ENCODE results near the gene EPHA5.
"Not testable (repeated sequence)": the region's sequence is repeated elsewhere in the genome, so short reads cannot be mapped to it uniquely, and the experiment has no call there.

The EPHA5 gene

DNA sequence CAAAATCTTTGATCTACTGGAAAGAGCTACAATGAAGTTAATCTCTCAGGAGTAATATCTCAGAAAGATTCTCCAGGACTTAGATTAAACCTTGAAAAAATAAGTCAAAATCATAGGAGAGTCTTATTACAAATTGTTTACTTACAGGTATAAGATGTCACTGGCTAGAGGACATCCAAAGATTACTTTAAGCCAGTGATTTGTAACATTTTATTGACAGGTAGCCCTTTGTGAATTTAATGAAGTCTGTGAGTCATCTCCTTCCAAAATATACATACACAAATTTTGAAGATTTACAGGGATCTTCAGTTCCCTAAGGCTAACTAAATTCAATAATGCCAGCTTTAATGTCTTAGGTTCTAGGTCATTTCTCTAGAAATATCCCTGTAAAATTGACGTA, 359.7 kb downstream of the EPHA5 start:
- Histone ChIP-seq H2BK12ac (ENCODE audit: low read length in 2 of 2) (no peak overlapping the region), H3K14ac (ENCODE audit: low read length in 2 of 2) (no peak overlapping the region), H3K4me3 (ENCODE audit: insufficient read depth in 1 of 2, low read depth in 1 of 2, low read length in 2 of 2) (no peak overlapping the region), H2BK5ac (ENCODE audit: low read depth, low read length, poor library complexity, severe bottlenecking) (no peak overlapping the region), H3K27ac (ENCODE audit: low read length, poor library complexity, severe bottlenecking) (no peak overlapping the region), H4K91ac (ENCODE audit: low read length) (no peak overlapping the region), H2AFZ (ENCODE audit: low read depth, low read length) (no peak overlapping the region), H3K36me3 (ENCODE audit: control insufficient read depth in 1 of 2, insufficient read depth in 2 of 2, low read depth in 1 of 2, low read length in 2 of 2) (no peaks in the 10 kb centered on the region), H2AK5ac (ENCODE audit: low read length, severe bottlenecking) (no peak overlapping the region), H3K23ac (ENCODE audit: low read length in 2 of 2) (no peak overlapping the region), H3K79me1 (replicated peaks; ENCODE audit: low read length, poor library complexity, severe bottlenecking) (no peaks in the 10 kb centered on the region), H3K27me3 (ENCODE audit: control insufficient read depth in 1 of 2, insufficient read depth in 1 of 2, low read length in 2 of 2) (no peaks in the 10 kb centered on the region), H3K18ac (ENCODE audit: low read depth in 1 of 2, low read length in 2 of 2) (no peak overlapping the region), H2BK15ac (ENCODE audit: low read depth, poor library complexity, severe bottlenecking) (no peak overlapping the region), H3K4ac (ENCODE audit: low read depth in 1 of 2, low read length in 2 of 2) (no peak overlapping the region), H3K9me3 (ENCODE audit: control insufficient read depth, low read length) (no peaks in the 10 kb centered on the region), H4K8ac (ENCODE audit: low read length) (no peak overlapping the region), H3K4me2 (ENCODE audit: low read length, poor library complexity, severe bottlenecking) (no peak overlapping the region), H2BK120ac (ENCODE audit: low read depth, low read length) (no peak overlapping the region), H3K4me1 (ENCODE audit: control insufficient read depth, insufficient read depth, low read depth, low read length) (no peaks in the 10 kb centered on the region), H3K9ac (ENCODE audit: low read length) (no peak overlapping the region)
- DNase-seq: no peak
- no CpG with 5 or more reads among the region's 1 CpG for WGBS

DNA sequence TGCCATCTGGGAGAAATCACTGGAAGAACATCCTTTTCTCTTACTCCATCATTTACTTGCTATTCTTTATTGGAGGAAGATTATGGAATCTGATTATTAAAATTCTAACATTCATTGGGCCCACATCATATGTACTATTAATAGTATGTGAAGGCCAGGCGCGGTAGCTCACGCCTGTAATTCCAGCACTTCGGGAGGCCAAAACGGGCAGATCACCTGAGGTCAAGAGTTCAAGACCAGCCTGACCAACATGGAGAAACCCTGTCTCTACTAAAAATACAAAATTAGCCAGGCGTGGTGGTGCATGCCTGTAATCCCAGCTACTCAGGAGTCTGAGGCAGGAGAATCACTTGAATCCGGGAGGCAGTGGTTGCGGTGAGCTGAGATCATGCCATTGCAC, 361.7 kb downstream of the EPHA5 start:
- H3K4me2 ChIP-seq (ENCODE audit: low read length, poor library complexity, severe bottlenecking); DNase-seq; H3K18ac ChIP-seq (ENCODE audit: low read depth in 1 of 2, low read length in 2 of 2); H4K91ac ChIP-seq (ENCODE audit: low read length); H3K27ac ChIP-seq (ENCODE audit: low read length, poor library complexity, severe bottlenecking); H3K9ac ChIP-seq (ENCODE audit: low read length); H3K27me3 ChIP-seq (ENCODE audit: control insufficient read depth in 1 of 2, insufficient read depth in 1 of 2, low read length in 2 of 2); H3K9me3 ChIP-seq (ENCODE audit: control insufficient read depth, low read length); H2BK15ac ChIP-seq (ENCODE audit: low read depth, poor library complexity, severe bottlenecking); H3K14ac ChIP-seq (ENCODE audit: low read length in 2 of 2); H2AFZ ChIP-seq (ENCODE audit: low read depth, low read length); H2BK12ac ChIP-seq (ENCODE audit: low read length in 2 of 2); H3K23ac ChIP-seq (ENCODE audit: low read length in 2 of 2); H3K4me1 ChIP-seq (ENCODE audit: control insufficient read depth, insufficient read depth, low read depth, low read length); H2BK5ac ChIP-seq (ENCODE audit: low read depth, low read length, poor library complexity, severe bottlenecking); H3K36me3 ChIP-seq (ENCODE audit: control insufficient read depth in 1 of 2, insufficient read depth in 2 of 2, low read depth in 1 of 2, low read length in 2 of 2); H3K4me3 ChIP-seq (ENCODE audit: insufficient read depth in 1 of 2, low read depth in 1 of 2, low read length in 2 of 2); H3K79me1 ChIP-seq (replicated peaks; ENCODE audit: low read length, poor library complexity, severe bottlenecking); H2AK5ac ChIP-seq (ENCODE audit: low read length, severe bottlenecking); H2BK120ac ChIP-seq (ENCODE audit: low read depth, low read length); H4K8ac ChIP-seq (ENCODE audit: low read length); H3K4ac ChIP-seq (ENCODE audit: low read depth in 1 of 2, low read length in 2 of 2): not testable (repeated sequence)
- WGBS: 84% methylated on average over 8 of the region's 8 CpGs

DNA sequence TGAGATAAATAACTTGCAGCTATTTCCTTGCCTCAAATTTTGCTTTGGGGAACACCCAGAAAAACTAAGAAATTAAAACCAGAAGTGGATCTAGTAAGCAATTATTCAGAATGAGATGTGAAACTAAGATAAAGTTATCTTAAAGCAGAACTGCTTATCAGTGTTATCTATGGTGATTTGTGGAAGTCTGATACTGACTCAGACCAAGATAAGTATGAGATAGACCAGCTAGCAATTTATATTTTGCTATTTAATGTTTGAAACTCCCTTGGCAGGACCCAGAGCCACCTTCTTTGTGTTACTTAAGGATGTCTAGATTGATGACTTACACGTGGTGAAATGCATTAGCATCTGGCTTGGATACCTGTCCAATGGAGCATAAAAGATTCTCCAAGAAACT, 368.1 kb downstream of the EPHA5 start:
- Histone ChIP-seq H3K4ac (ENCODE audit: low read depth in 1 of 2, low read length in 2 of 2) (no peak overlapping the region), H3K14ac (ENCODE audit: low read length in 2 of 2) (no peak overlapping the region), H3K27ac (ENCODE audit: low read length, poor library complexity, severe bottlenecking) (no peak overlapping the region), H3K36me3 (ENCODE audit: control insufficient read depth in 1 of 2, insufficient read depth in 2 of 2, low read depth in 1 of 2, low read length in 2 of 2) (no peaks in the 10 kb centered on the region), H3K18ac (ENCODE audit: low read depth in 1 of 2, low read length in 2 of 2) (no peak overlapping the region), H2AK5ac (ENCODE audit: low read length, severe bottlenecking) (no peak overlapping the region), H3K4me1 (ENCODE audit: control insufficient read depth, insufficient read depth, low read depth, low read length) (no peaks in the 10 kb centered on the region), H3K79me1 (replicated peaks; ENCODE audit: low read length, poor library complexity, severe bottlenecking) (no peaks in the 10 kb centered on the region), H2AFZ (ENCODE audit: low read depth, low read length) (no peak overlapping the region), H3K27me3 (ENCODE audit: control insufficient read depth in 1 of 2, insufficient read depth in 1 of 2, low read length in 2 of 2) (no peaks in the 10 kb centered on the region), H2BK12ac (ENCODE audit: low read length in 2 of 2) (no peak overlapping the region), H3K23ac (ENCODE audit: low read length in 2 of 2) (no peak overlapping the region), H3K4me2 (ENCODE audit: low read length, poor library complexity, severe bottlenecking) (no peak overlapping the region), H4K91ac (ENCODE audit: low read length) (no peak overlapping the region), H3K4me3 (ENCODE audit: insufficient read depth in 1 of 2, low read depth in 1 of 2, low read length in 2 of 2) (no peak overlapping the region), H4K8ac (ENCODE audit: low read length) (no peak overlapping the region), H2BK15ac (ENCODE audit: low read depth, poor library complexity, severe bottlenecking) (no peak overlapping the region), H2BK120ac (ENCODE audit: low read depth, low read length) (no peak overlapping the region), H3K9me3 (ENCODE audit: control insufficient read depth, low read length) (no peaks in the 10 kb centered on the region), H3K9ac (ENCODE audit: low read length) (no peak overlapping the region), H2BK5ac (ENCODE audit: low read depth, low read length, poor library complexity, severe bottlenecking) (no peak overlapping the region)
- WGBS: 17% methylated on average over 1 of the region's 1 CpG
- no peak for DNase-seq

DNA sequence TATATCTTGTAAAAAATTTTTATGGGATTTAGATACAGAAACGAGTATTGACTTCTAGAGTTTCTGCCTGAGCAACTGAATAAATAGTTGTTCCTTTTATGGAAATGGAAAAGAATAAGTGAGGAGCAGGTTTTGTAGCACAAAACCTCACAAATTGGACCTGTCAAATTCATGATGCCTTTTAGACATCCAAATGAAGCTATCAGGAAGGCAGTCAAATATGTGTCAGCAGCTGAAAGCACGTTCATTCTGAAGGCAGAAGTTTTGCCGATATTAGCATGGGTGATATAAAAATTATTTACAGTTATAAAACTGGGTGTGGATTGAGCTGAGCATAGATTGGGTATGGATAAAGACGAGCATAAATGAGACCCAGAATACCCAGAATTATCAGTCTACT, 374.0 kb downstream of the EPHA5 start:
- Histone ChIP-seq H2BK120ac (ENCODE audit: low read depth, low read length) (no peak overlapping the region), H3K27me3 (ENCODE audit: control insufficient read depth in 1 of 2, insufficient read depth in 1 of 2, low read length in 2 of 2) (no peaks in the 10 kb centered on the region), H2AFZ (ENCODE audit: low read depth, low read length) (no peak overlapping the region), H3K27ac (ENCODE audit: low read length, poor library complexity, severe bottlenecking) (no peak overlapping the region), H3K23ac (ENCODE audit: low read length in 2 of 2) (no peak overlapping the region), H2BK15ac (ENCODE audit: low read depth, poor library complexity, severe bottlenecking) (no peak overlapping the region), H4K91ac (ENCODE audit: low read length) (no peak overlapping the region), H3K79me1 (replicated peaks; ENCODE audit: low read length, poor library complexity, severe bottlenecking) (no peaks in the 10 kb centered on the region), H3K4me2 (ENCODE audit: low read length, poor library complexity, severe bottlenecking) (no peak overlapping the region), H3K9me3 (ENCODE audit: control insufficient read depth, low read length) (peaks cover 5% of the 10 kb centered on the region), H3K4ac (ENCODE audit: low read depth in 1 of 2, low read length in 2 of 2) (no peak overlapping the region), H2BK12ac (ENCODE audit: low read length in 2 of 2) (no peak overlapping the region), H3K4me3 (ENCODE audit: insufficient read depth in 1 of 2, low read depth in 1 of 2, low read length in 2 of 2) (no peak overlapping the region), H3K14ac (ENCODE audit: low read length in 2 of 2) (no peak overlapping the region), H3K18ac (ENCODE audit: low read depth in 1 of 2, low read length in 2 of 2) (no peak overlapping the region), H4K8ac (ENCODE audit: low read length) (no peak overlapping the region), H2AK5ac (ENCODE audit: low read length, severe bottlenecking) (no peak overlapping the region), H2BK5ac (ENCODE audit: low read depth, low read length, poor library complexity, severe bottlenecking) (no peak overlapping the region), H3K4me1 (ENCODE audit: control insufficient read depth, insufficient read depth, low read depth, low read length) (no peaks in the 10 kb centered on the region), H3K9ac (ENCODE audit: low read length) (no peak overlapping the region), H3K36me3 (ENCODE audit: control insufficient read depth in 1 of 2, insufficient read depth in 2 of 2, low read depth in 1 of 2, low read length in 2 of 2) (no peaks in the 10 kb centered on the region)
- DNase-seq: no peak
- 78% methylated on average over 3 of the region's 4 CpGs for WGBS

All from mesenchymal stem cell (in vitro differentiated cells and primary cell).